NCI-H69 (cell line): ENCODE data around the gene SPSB2.

Experiments
- DNase-seq: peaks from one replicate; lab custom pipeline; 2025; lab: John Stamatoyannopoulos, UW

The SPSB2 gene

DNA sequence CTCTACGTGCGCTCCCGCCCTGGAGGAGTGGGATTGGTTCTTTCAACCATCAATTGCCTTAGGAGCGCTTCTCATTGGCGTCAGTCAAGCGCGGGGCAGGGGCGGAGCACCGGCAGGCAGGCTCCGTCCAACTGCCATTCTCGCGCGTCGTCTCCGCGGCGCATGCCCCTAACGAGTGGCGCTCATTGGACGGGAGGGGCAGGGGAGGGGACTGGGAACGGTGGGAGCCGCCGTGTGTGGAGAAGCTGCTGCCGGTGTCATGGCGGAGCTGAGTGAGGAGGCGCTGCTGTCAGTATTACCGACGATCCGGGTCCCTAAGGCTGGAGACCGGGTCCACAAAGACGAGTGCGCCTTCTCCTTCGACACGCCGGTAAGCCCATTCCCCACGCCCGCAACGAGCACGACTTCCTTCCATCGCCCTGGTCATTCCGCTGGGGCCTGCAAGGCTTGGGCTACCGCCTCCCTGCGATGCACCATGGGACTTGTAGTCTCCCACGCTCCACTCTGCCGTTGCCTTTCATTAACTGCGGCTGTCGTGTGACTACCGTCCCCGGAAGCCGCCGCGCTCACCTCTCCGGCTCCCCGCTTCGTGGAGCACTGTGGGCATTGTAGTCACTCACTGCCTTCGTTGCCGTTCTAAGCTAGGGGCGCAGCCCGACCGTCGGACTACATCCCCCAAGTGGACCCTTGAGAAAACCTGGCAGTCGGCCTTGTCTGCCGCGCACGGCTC, 21.0 kb downstream of the SPSB2 start, which contains the start of gene USP5:
USP5 (plus strand) TSS at position 230 of the 730 bp plus-strand sequence; CDS start at position 260, 30 bp downstream.
- DNase-seq: peak; percentile 100

DNA sequence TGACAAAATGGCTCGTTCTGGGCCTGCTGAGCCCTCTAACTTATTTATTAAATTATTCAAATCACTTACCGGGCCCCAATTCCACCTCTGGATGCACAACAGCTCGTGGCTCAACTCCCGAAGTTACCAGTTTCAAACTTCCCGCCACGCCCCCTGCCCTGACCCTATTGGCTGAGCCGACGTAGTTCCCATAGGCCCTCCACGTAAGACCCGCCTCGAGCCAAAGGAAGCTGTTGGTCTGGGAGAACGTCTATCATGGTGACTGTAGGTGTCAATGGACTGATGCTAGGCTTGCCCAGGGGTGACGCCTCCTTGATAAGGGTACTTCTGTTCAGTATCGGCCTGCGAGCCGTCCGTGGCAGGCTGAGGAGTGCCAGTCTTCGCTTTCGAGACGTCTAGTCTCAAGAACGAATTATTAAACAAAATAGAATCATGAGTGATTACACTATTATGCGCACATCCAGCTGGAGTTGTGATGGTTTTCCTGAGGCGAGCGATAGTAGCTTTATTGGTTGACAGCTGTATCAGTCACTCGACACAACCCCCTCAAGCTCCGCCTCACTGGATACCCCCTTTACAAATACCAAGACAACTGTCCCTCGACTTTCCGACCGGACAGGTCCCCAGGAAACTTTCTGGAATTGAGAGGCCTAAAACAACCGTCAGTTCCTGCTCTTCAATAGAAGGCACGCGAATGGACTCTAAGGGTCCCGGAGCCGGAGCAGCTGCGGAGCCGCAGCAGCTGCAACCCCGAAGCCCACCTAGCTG, 21.8 kb downstream of the SPSB2 start, which contains the start of gene CDCA3:
CDCA3 (minus strand) TSS at position 134 of the 768 bp plus-strand sequence. CDS start 334 bp downstream, outside the sequence.
- DNase-seq: peak; percentile 99

DNA sequence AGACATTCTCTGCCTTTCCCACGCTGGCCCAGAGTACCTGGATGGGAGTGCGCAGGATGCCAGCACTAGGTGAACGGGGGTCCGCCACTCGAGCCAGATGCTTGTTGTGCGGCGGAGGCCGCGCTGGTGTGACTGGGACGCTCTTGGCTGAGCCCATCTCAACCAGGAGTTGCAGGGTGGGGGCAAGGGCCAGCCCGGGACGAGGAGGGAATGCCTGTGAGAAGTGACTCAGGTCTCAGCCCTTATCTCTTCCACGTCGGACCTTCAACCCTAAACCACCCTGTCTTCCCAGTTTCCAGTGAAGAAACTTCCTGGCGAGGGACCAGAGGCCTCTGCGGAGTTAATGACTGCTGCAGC, 22.3 kb downstream of the SPSB2 start:
- DNase-seq: no peak

DNA sequence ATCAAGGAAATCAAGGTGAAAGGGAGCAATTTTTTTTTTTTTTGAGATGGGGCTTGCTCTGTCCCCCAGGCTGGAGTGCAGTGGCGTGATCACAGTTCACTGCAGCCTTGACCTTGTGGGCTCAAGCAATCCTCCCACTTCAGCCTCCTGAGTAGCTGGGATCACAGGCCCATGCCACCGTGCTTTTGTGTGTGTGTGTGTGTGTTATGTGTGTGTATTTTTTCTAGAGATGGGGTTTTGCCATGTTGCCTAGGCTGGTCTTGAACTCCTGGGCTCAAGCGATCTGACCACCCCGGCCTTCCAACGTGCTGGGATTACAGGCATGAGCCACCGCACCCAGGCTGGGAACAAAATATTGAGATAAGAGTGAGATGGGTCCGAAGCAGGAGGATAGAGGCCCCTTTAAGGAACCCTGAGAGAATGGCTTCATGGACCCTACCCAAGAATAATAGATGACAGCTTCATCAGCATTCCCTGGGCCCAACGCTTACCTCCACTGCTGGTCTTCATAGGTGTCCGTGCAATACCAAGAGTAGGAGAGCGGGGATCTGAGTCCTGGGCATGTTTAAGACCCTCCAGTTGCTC, 23.0 kb downstream of the SPSB2 start:
- DNase-seq: no peak

DNA sequence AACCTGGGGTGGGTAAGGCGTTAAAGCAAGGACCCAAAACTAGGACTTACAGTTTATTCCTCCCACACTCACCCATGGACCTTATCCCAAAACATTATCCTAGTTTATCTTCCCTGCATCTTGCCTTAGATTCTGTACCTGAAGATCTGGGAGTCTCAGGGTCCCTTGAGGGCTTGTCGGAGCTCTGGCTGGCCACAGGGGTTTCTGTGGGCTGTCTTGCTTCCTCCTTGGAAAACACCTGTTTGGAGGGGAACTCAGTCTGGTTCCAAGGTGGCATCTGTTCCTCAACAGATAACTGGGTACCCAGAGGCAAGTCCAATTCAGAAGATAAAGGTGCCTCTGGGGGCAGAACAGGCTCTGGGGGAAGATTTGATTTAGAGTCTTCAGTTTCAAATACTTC, 23.7 kb downstream of the SPSB2 start:
- no peak for DNase-seq

DNA sequence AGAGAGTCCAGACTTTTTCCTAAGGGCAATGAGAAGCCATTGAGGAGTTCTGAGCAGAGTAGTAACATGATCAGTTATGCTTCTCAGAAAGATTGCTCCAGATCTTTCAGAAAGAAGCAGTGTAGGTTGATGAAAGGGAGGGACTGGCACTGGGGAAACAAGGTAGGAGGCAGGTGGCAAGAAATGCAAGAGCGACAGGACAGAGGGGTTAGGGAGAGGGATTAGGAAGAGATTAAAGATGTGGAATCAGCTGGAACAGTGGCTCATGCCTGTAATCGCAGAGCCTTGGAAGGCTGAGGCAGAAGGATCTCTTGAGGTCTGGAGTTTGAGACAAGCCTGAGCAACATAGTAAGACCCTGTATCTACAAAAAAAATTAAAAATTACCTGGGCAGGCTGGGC, 25.4 kb downstream of the SPSB2 start:
- DNase-seq: no peak

DNA sequence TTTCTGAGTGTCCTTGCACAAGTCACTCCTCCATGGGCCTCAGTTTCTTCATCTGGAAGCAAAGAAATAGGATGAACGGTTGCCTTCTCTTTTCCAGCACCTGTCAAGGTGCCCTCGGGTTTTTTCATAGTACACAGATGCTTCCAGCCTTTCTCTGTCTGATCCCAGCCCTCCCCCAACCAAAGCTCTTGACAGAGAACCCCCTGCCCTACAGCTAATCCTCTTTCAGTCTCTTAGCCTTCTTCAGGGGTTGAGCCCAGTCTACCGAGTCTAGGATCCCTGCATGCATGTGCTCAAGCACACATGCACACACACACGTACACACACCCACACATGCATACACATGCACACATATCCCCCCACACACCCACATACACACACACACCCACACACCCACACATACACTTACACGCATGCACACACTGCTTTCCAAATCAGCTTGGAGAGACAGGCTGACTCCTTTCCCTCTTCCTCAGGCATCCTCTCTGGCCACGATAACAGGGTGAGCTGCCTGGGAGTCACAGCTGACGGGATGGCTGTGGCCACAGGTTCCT, 26.7 kb downstream of the SPSB2 start:
- no peak for DNase-seq

DNA sequence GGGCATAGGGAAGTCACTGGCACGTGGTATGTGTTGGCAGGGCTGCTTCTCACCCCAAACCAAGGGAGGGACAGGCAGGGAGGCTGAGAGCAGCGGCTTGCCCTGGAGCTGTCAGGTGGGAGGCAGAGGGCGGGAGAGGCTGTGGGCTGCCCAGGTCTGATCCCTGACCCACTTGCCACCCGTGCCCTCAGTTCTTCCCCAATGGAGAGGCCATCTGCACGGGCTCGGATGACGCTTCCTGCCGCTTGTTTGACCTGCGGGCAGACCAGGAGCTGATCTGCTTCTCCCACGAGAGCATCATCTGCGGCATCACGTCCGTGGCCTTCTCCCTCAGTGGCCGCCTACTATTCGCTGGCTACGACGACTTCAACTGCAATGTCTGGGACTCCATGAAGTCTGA, 27.7 kb downstream of the SPSB2 start:
- no peak for DNase-seq

DNA sequence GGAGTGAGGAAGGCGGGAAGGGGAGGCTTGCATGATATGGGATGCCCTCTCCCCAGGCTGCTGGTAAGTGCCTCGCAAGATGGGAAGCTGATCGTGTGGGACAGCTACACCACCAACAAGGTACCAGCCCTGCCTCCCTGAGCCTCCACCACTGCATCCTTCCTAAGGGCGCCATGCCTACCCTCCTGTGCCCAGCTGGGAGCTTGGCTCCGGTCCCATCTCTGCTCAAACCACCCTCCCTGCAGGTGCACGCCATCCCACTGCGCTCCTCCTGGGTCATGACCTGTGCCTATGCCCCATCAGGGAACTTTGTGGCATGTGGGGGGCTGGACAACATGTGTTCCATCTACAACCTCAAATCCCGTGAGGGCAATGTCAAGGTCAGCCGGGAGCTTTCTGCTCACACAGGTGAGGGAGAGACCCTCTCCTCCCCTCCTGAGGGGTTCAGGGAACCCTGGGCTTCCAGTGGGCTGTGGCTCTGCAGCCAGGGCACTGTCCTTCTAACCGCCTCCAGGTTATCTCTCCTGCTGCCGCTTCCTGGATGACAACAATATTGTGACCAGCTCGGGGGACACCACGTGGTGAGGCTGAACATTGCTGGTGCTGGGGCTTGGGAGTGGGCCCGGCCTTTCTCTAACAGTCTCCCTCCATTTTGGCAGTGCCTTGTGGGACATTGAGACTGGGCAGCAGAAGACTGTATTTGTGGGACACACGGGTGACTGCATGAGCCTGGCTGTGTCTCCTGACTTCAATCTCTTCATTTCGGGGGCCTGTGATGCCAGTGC, 29.8 kb downstream of the SPSB2 start:
- DNase-seq: no peak

DNA sequence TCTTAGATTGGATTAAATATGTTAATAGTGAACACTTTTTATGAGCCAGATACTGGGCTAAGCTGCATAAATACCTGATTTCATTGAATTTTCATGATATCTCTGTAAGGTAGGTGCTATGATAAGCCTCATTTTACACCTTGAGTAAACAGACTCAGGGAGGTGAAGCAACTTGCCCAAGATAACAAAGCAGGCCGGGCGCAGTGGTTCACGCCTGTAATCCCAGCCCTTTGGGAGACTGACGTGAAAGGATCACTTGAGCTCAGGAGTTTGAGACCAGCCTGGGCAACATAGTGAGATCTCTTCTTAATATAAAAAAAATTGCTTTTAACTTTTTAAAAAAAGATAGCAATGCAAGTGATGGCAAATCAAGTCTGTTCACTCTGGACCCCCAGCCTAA, 31.0 kb downstream of the SPSB2 start:
- DNase-seq: no peak

DNA sequence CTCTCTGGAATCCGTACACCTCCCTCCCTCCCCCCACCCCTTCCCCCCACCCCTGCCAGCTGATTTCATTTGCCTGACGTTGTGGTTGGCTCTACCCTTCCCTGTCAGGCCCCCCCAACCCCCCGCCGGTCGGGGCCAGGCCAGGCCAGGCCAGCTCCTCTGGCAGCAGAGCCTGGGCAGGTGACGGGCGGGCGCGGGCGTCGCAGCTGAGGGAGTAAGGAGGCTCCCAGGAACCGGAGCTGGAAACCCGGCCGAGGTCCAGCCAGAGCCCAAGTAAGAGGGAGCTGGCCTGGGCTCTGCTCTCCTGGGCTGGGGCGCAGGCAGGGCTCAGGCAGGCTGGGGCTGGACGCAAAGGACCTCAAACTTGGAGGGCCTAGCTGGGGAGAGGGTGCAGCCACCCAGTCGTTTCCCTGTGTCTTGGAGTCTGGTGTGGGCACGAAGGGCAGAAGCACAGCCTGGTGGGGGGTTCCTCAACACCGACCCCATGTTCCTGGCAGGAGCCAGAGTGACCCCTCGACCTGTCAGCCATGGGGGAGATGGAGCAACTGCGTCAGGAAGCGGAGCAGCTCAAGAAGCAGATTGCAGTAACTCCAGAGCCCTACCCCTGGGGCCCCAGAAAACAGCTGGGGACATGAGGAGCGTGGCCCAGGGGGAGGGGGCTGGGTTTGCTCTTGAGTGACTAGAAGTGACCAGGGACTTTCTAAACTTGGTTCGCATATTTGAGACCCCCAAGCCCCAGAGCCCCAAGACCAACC, 32.2 kb downstream of the SPSB2 start, which contains the start of gene GNB3:
GNB3 (plus strand) TSS at position 165 of the 755 bp plus-strand sequence; CDS start at position 528, 363 bp downstream.
- DNase-seq: no peak

DNA sequence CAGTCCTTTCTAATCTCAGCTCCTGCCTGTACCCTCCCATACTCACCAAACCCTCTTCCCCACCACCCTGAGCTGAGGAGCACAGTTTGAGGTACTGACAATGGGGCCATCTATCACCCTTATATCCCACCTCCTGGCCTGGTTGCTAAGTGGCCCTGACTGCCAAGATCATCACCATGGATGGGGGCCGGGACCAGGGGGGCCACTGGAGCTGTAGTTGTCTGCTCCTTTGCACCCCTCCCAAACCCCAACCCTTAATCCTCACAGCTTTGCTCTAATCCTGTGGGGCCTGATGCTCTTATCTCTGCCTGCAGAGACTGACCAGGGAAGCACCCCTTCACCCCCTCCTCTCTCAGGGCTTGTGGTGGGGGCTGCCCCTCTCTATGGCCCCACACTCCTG, 32.8 kb downstream of the SPSB2 start:
- no peak for DNase-seq

DNA sequence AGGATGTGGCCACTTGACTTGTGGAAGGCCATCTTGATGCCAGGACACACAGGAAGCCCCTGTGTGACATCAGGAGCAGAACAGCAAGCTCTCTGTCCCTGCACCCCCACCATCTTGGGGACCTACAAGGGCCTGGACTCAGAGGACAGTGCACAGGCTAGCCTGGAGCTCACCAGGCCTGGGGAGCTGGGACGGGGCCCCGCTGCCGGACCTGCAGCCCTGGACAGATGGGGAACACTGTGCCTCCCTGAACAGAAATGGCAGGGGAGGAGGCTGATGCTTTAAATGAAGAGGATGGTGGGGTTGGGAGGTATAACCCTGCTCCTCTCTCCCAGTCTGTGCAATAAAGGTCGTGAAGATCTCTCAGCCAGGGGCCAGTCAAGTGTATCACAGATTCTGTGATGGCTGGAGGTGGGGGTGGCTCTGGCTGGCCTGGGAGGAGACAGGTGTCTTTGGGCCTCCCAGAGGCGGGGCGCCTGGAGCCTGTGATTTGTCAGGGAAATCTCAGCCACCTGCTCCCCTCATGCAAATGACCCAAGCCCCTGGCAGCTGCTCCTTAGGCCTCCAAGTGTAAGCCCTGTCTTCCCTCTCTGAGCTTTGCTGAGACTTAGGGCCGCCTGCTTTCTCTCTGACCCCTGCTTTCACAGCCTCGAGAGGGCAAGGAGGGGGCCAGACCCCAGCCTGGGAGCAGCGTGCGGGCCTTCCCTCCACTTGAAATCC, 33.5 kb downstream of the SPSB2 start:
- peak; percentile 48 for DNase-seq

DNA sequence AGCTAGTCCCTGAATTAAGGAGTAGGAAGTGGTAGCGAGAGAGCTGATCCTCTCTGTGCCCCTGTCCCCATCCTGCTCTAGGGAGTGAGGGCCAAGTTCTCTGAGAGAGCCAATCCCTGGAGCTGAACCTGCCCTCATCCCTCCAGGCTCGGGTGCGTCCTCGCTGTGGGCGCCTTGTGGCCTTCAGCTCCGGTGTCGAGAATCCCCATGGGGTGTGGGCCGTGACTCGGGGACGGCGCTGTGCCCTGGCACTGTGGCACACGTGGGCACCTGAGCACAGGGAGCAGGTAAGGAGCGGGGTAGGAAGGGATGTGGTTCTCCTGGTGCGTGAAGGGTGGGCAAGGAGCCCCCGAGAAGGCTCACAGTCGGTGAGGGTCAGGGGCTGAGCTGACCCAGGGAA, 34.2 kb downstream of the SPSB2 start:
- DNase-seq: no peak

DNA sequence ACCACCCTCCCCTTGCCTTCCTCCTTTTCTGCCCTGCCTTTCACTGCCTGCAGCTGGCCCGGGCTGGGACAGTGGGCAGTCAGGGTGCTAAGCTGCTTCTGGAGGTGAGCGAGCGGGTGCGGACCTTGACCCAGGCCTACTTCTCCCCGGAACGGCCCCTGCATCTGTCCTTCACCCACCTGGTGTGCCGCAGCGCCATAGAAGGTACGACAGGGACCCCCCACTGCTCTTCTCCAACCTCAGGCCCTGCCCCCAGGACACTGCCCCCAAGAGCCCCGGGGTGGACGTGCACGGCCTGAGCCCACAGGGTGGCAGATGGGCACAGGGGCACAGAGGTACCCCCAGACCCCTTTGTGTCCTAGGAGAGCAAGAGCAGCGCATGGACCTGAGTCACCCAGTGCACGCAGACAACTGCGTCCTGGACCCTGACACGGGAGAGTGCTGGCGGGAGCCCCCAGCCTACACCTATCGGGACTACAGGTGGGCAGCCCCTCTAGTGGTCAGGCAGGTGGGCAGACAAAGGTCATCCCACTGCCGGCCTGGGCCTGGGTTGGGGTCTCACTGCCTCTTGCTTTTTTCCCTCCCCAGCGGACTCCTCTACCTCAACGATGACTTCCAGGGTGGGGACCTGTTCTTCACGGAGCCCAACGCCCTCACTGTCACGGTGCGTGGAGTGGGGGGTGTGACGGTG, 35.6 kb downstream of the SPSB2 start:
- no peak for DNase-seq

DNA sequence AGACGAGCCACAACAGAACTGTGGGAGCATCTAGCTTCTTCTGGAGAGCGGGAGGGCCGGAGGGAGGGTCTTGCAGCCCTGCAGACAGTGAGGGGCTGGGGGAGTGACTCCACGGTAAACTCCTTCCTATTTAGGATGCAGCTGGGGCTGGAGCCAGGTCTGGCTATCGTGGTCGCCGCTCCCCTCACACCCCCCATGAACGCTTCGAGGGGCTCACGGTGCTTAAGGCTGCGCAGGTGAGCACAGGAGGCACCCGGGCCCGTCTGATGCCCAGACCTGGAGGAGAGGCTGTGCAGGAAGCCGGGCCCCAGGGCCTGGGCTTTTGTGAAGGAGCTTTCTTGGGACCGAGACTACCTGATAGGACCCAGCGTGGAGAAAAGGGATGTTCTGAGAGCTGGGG, 36.3 kb downstream of the SPSB2 start:
- DNase-seq: no peak

DNA sequence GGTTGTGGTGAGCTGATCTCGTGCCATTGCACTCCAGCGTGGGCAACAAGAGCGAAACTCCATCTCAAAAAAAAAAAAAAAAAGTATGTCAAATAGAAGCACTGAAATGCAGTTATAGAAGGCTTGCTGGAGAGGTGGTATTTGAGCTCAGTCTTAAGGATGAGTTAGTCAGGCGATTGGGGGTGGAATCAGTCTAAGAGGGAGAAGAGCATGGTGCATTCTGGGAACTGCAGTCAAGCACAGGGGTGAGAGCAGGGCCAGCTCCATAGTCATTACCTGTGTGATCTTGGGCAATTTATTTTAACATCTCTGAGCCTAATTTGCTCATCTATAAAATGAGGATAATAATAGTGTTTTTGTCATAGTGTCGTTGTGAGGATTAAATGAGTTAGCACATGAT, 38.2 kb downstream of the SPSB2 start:
- DNase-seq: no peak

DNA sequence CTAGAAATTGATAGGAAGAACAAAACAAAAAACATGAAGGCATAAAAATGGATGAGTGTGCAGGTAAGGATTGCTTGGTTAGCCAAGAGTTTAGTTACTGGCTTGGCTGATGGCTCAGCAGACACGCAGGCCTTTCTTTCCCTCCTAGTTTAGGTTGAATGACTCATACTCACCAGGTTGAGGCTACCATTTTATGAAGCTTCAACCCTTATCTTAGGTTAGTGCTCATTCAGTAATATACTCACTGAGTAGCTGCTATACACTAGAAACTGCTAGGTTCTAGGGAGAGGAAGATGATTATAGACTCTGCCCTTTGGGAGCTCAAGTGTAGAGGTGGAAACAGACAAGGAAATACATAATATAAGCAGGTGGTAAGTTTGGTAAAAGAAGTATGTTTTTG, 38.8 kb downstream of the SPSB2 start:
- no peak for DNase-seq

DNA sequence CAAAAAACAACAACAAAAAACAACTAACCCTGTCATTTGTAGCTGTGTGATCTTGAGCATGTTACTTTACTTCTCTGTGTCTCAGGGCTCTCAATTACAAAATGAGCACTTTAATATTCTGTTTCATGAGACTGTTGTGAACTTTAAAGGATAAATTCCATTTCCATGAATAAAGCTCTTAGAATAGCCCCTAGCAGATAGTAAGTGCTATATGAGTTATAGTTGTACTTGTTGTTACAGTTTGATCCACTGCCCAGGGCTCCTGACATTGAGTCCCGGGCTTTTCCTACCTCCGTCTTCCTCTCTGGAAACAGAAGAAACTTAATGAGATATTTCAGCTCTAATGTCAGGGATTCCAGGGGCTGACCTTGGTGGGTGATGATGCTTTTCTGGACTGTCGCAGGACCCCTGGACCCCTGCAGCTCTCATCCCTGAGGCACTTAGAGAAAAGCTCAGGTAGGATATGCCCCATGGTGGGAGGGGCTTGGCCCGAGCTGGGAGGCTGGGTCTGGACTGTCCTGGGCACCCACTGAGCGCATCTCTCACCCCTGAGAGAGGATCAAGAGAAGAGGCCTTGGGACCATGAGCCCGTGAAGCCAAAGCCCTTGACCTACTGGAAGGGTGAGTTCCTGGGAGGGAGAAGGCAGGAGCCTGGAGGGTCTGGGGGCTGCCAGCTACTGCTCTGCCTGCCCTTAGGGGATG, 39.8 kb downstream of the SPSB2 start:
- no peak for DNase-seq
